Stimulated activated CD4-positive, alpha-beta T cell treated with anti-CD3 and anti-CD28 coated beads, Interleukin-4, amount 100 ng/mL, for 24 hours (primary cell): Measurements from ENCODE around the gene SLC35F3.

Experiments used
- DNase-seq: peaks from one replicate; pipeline ENCODE4 v3.0.0-alpha.2; 2020

The SLC35F3 gene

DNA sequence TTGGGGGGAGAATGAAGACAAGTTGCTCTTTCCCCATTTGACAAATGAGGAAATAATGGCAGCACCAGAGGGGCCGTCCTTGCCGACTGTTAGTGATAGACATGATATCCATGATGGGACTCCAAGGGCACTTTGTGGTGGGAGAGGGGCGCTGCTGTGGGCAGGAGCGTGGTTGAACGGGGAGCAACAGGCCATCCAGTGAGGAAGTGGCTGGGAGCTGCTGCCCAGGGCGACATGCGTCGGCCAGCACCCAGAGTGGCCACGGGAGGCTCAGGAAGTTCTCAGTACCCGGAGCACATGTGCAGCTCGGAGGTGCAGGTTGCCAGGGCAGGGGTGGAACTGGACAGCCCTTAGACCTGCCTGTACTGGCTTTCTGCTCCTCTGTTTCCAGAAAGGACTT is 71.0 kb downstream of the SLC35F3 start:
- DNase-seq, result no peak

DNA sequence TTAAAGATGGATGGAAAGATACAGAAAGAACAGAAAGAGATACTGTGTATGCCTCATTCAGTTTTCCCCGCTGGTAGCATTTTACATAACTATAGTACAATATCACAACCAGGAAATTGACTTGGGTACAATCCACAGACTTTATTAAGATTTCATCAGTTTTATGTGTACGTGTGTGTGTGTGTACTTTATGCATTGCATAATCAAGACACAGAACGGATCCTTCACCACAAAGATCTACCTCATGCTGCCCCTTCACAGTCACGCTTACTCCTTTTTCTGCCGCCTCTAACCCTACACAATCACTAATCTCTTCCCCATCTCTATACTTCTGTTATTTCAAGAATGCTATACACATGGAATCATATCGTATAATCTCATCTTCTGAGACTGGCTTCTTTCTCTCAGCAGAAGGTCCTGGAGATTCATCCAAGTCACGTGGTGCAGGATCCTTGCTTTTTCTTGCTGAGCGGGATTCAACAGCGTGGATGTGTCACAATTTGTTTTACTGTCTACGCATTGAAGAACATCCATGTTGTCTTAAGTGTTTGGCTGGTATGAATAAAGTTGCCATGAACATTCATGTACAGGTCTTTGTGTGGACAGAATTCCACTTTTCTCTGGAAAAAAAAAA is 76.7 kb downstream of the SLC35F3 start:
- DNase-seq, result no peak

DNA sequence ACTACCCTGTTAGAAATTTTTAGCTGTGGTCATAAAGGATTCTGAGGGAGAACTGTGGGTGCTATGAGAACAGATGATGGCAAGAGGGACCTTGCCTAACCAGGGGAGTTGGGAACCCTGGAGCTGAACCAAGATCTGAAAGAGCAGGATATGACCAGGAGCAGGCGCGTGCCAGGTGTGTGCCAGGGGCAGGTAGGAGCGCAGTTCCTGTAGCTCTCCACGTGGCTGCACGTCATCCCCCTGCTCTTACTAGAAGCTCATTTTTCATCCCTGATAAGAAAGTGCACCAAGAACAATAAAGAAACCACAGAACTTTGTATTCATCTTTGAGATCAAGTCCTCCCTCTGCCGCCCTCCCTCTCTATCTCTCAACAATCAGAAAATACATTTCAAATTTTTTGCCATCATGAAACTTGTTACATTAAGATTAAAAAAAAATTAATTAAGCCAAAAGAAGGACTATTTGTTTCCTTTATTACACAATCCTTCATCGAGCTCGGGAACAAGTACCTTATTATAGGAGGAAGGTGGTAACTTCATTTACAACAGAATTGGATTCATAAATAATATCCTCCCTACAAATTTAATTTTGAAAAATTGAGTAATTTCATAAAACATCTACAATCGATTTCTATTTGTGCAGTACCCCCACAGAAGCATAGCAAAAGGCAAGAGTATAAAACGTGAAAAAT is 78.5 kb downstream of the SLC35F3 start:
- DNase-seq, result no peak

DNA sequence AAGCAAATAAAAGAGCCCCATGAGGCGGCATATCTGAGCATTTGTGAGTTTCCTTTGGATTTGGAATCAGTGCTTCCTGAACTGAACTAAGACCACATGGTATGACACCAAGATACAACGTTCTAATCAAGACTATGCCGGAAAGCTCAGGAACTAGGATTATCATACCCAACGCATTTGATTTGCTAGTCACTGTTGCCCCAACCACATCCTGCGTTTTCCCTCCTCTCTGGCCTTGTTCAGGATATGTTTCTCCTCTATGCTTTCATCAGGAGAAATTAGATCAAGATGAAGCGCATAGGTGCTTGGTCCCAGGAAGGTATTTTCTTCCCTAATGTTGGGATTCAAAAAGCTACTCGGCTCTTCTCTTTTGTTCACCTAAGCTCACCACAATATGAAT is 79.3 kb downstream of the SLC35F3 start:
- DNase-seq, result no peak

DNA sequence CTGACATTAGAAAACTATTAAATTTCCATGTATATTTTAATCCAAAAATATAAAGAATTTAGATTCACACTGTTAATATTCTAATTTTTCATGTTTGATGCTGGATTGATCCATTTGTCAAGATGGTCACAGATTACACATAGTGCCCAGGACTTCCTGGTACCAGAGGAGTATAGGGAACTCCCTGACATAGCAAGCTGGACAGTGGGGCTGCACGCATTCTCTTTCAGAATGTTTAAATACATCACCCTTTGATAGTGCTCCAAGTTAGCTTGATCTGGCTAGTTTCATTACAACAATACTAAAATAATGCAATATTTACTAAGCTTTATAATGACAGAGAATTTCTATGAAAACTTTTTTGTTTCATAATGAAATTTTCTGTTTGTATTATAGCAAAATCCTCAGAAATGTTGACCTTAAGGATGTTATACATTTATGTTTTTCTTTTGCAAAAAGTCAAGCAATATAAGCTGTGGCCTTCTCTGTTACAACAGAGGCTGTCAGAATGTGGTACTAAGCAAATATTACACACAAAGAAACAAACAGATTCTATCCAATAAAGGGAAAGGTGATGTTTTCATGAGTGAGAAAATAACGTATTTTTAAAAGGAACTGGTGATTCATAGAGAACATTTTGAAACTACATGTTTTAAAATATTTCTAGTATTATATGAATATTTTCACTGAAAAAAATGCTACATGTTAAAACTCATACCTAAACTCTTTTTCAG is 84.7 kb downstream of the SLC35F3 start:
- no peak for DNase-seq

DNA sequence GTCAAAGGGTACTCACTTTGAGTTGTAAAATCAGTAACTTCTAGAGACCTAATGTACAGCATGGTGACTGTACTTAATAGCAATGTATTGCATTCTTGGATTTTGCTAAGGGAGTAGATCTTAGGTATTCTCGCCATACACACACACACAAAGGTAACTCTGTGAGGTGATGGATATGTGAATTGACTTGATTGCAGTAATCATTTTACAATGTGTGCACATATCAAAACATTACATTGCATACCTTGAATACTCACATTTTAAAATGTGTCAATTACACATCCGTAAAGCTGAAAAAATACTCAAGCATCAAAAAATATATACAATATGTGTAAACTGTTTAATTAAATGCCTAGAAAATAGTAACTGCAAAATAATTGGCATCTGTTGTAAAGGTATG is 86.0 kb downstream of the SLC35F3 start:
- DNase-seq, result no peak

DNA sequence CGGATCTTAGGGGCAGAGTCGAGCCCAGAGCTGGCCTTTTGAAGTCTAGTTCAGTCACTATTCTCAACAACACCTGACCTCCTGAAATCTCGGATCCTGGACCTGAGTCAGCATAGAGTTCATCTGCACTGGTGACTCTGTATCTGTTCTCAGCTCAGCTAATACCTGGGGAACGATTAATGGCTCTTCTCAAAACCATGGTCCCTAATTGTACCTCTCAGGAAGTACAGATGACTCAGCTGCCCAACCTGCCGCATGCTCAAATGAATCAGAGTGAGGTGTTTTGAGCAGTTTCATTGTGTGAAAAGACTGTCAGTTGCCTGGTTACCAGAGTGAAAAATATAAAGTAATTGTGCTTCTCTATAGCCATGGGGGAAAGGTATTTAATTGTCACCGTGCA is 89.2 kb downstream of the SLC35F3 start:
- DNase-seq, result no peak

DNA sequence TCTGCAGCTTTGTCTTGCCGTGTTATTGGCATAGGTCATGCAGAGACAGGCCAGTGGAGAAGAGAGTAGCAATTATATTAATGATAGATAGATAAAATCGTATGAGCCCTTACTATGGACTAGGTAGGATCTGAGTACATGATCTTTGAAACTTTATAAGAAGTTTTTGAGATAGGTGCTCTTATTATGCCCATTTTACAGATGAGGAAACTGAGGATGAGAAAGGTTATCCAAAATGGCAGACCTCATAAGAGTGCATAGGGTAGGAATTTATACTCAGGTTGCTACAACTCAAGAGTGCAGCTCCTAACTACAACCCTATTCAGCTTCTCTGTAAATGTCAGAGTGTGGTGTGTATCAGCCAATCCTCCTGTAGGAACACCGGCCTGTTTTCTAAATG is 89.6 kb downstream of the SLC35F3 start:
- no peak for DNase-seq

DNA sequence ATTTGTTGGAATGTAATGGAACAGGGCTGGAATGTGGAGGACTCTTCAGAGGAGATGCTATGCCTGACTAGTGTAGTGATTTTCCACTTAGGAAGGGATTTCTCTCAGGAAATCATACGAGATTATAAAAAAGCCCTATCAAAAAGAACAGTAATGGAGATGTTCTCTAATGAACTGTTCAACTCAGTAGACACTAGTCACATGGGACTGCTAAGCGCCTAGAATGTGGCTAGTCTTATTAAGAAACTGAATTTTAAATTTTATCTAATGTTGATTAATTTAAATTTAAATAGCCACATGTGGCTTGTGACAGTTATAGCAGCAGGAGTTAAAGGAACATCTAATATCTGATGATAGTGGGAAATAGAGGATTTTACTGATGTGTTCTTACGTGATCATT is 94.0 kb downstream of the SLC35F3 start:
- DNase-seq, result no peak

DNA sequence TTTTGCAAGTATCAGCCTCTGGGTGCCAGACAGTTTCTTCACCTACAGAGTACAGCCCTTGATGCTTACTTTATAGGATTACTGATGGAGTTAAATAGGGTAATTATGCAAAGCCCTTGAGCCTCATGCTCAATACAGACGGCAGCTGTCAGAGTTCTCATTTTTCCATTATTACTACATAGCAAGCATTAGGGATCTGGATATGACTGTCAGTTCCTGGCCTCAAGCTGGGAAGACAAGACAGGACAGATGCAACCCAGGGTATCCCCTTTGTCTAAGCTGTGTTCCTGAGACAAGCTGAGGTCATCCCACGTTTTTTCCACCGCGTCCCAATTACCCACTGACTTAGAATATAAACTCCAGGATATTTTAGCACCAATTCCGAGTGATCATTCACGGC is 94.4 kb downstream of the SLC35F3 start:
- DNase-seq, result no peak

DNA sequence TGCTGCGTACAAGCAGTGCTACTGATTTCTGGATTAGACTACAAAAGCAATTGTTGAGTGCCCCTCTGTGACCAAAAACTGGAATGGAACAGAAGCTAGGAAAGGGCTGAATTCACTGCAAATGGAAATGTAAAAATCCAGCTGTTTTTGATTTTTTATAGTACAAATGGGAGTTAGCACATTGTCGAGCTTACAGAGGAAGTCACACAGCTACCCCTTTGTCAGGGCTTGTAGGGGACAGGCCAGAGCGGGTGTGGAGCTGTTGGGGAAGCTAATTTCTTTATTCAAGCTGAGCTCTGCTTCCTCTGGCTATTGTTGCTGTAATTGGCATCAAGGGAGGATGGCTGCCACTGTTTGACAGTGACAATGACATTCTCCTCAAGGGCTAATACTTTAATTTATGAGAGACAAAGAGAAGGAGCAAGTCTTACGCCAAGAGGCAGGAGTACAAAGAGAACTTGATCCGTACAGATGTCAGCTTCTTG is 96.1 kb downstream of the SLC35F3 start:
- no peak for DNase-seq

DNA sequence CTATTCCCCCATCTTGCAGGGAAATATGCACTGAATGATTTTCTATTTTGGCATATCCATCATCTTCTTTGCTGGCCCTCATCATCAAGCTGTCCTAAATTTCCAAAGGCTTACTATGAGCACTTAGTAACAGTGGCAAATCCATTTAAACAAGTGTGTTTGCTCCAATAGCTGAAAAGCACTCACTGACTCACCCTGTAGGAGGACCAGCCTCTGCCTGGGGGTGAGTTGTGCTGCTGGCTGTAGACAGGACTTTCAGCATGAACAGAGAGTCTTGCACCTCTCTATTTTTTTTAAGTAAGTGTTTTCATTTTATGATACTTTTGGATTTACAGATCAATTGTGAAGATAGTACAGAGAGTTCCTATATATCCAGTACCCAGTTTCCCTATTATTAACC is 97.3 kb downstream of the SLC35F3 start:
- no peak for DNase-seq

DNA sequence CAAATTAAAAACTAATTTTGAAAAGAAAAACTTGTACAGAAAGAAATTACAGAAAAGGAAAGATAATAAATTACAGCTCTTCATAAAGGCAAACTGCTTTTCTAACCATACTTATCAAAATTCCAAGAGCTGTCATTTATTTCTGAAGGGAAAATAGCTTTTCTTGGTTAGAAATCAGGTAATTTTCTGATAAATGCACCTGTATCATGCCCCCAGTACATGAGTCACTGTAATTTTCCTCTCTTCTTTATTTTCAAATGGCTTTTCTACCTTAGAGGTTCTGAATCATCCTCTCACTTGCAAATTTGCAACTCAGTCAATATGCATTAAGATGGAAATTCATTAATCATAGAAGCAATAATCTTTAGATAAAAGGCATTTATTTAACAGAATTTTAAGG is 100.1 kb downstream of the SLC35F3 start:
- DNase-seq, result no peak

DNA sequence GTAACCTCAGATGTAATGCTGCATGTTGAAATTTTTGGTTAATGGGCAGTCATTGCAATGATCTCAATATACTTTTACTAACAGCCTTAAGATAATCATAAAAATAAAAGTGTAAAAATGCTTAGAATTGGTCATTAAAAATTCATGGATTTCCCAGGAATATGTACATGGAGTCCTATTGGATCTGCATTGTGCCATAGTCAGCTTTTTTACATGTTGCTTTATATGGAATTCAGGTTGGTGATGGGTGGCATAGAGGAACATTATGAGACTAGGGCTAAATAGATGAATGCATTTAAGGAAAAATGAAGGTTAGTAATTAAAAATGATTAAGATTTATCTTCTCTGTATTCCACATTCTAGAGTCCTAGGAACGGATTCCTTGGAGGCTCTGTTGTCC is 103.2 kb downstream of the SLC35F3 start:
- no peak for DNase-seq

DNA sequence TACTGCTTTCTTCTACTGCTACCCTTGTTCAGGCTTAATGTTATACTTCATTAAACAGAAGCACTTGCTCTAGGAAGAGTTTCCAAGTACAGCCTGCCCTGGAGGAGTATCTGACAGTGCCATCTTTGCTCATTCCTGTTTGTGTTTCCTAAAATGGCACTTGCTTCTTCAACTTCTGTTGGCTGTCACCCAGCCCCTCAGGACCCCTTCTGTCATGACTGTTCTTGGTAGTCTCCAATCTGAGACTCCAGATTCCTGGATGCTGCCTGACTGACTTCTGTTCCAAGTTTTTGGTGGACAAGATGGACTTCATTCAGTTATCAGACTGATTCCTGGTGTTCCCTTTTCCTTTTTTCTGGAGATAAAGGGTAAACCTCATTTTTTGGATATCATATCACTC is 104.1 kb downstream of the SLC35F3 start:
- DNase-seq, result no peak

DNA sequence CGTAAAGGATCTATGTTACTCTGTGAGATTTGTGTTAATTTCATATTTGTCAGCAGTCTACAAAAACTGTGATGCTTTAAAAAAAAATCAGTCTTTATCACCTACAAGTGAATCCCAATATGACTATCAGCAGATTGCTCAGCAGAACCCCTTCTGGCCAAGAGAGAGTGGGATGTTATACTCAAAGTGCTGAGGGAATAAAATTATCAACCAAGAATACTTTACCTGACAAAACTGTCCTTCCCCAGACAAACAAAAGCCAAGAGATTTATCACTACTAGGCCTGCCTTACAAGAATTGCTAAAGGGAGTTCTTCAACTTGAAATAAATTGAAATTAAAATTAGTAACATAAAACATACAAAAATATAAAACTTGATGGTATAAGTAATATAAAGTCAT is 105.2 kb downstream of the SLC35F3 start:
- no peak for DNase-seq

DNA sequence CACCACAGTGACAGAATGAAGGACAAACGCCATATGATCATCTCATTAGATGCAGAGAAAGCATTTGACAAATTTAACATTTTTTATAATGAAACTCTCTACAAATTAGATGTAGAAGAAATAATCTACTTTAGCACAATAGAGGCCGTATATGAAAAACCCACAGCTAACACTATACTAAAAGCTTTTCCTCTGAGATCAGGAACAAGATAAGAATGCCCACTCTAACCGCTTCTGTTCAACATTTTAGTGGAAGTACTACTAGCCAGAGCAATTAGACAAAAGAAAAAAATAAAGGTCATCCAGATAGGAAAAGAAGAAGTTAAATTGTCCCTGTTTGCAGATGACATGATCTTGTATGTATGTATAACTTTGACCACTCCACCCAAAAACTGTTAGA is 109.7 kb downstream of the SLC35F3 start:
- DNase-seq, result no peak

DNA sequence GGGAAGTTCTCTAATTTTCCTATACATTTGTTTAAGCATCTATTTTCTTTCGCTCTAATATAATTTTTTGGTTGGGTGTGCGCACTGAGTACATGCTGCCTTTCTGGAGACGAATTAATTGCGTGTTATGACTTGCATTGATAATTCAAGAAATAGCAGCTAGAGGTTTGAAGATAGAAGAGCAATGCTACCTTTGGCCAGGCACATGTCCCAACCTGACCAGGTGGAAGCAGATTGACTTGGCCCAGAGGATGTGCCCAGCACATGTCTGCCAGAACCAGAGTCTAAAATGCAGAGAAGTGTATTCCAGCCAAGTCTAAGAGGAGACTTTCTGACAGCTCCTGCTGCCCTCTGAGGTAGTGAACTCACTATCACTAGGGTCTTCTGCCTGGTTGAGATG is 114.3 kb downstream of the SLC35F3 start:
- no peak for DNase-seq

DNA sequence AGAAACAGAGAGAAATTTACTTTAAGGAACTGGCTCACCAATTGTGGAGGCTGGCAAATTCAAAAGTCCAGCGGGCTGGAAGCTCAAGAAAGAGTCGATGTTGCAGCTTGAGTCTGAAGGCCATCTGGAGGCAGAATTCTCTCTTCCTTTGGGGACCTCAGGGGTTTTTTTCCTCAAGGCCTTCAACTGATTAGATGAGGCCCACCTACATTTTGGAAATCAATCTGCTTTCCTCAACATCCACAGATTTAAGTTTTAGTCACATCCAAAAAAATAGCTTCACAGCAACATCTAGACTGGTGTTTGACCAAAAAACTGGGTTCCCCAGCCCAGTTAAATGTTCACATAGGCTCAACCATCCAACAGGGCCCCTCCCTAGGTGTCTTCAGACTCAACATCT is 114.9 kb downstream of the SLC35F3 start:
- DNase-seq, result no peak

DNA sequence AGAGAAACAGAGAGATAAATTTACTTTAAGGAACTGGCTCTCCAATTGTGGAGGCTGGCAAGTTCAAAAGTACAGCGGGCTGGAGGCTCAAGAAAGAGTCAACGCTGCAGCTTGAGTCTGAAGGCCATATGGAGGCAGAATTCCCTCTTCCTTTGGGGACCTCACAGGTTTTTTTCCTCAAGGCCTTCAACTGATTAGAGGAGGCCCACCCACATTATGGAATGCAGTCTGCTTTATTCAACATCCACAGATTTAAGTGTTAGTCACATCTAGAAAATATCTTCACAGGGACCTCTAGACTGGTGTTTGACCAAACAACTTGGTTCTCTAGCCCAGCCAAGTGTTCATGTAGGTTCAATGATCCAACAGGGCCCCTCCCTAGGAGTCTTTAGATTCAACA is 117.8 kb downstream of the SLC35F3 start:
- DNase-seq, result no peak

DNA sequence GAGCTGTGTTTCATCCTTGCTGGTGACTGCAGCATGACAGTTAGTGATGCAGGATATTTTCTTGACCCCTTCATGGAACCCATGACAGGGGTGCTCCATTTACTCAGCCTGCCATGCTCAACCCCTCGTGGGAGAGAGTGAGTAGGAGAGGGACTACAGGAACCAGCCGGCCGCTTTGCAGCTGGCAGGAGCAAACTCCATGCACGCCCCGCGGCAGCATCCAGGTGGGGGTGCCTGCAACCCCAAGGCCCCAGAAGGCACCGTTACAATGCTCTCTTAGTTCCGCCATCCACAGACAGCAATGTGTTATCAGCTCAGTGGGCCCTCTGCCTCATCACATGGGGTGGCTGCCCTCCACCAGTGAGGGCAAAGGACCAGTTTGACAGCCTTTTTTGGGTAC is 135.1 kb downstream of the SLC35F3 start:
- DNase-seq, result no peak

DNA sequence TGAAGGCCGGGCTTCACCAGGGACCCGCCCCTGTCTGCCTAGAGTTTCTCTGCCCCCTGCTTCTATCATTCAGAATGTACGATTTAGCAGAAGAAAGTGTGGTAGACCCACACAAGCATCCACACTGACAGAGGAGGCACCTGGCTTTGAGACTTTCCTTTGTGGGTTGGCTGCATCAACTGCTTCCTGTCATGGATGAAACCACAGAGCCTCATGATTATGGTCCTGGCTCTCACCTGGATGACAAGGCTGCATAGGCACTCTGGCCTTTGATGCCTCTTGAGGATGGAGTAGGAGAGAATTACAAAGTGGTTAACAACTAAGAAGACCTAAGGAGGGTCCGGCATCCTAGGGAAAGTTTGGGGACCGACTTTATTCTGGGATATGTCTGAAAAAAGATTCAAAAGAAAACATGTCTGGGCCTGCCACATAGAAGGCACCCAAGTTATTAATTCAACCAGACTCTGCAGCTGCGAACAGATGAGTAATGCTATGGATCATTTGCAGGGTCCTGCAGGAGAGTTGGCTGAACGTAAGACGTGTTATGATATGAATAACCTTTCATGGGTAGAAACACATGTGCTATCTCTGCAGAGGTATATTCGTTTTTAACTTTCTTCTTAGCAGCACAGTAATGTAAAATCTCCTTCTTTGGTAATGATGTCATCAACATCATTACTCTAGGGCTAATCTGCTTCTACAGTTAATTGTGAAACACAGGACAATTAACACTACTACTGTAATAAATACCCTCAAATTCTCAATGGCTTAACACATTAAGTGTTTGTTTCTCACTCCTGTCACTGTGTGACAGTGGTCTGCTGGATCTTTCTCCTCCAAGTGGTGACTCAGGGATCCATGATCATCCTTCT is 136.2 kb downstream of the SLC35F3 start:
- DNase-seq, result no peak

DNA sequence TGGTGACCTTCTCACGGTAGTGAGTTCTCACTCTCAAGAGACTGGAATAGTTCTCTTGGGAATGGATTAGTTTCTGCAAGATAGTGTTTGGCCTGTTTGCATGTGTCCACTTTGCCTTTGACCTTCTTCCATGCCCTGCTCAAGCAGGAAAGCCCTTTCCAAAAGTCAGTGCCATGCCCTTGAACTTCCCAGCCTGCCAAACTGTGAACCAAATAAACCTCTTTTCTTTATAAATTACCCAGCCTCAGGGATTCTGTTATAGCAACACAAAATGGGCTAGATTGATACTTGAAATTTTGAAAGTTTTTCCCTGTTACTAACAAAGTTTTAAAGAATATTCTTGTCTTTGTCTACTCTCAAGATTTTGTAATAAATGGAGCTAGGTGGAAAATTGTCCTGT is 139.6 kb downstream of the SLC35F3 start:
- DNase-seq, result no peak
